Trophoblast cell (in vitro differentiated cells and primary cell): ENCODE data around the gene PPP2R2C.

Experiments
- DNase-seq, 2 donors: peaks; one replicate each; pipeline ENCODE4 v3.0.0-alpha.2; 2016
- H2AFZ ChIP-seq: 2 replicates; pipeline ENCODE4 v1.6.1; 2013; ENCODE audit warnings: low read length, moderate library complexity, mild to moderate bottlenecking; ENCODE audit not compliant: insufficient read depth, poor library complexity
- H2AK5ac ChIP-seq: 2 replicates; pipeline ENCODE4 v1.6.1; 2013; ENCODE audit warnings: mild to moderate bottlenecking, low read length
- H2BK120ac ChIP-seq: 2 replicates; pipeline ENCODE4 v1.6.1; 2013; ENCODE audit warnings: low read length, mild to moderate bottlenecking, moderate library complexity; ENCODE audit not compliant: insufficient read depth, poor library complexity
- H2BK12ac ChIP-seq: 2 replicates; pipeline ENCODE4 v1.6.1; 2013; ENCODE audit warnings: mild to moderate bottlenecking, low read length, moderate library complexity
- H2BK5ac ChIP-seq: 2 replicates; pipeline ENCODE4 v1.6.1; 2013; ENCODE audit warnings: low read length, low read depth, moderate library complexity, mild to moderate bottlenecking; ENCODE audit not compliant: poor library complexity
- H3K14ac ChIP-seq: 2 replicates; pipeline ENCODE4 v1.6.1; 2013; ENCODE audit warnings: mild to moderate bottlenecking, low read length
- H3K18ac ChIP-seq: 2 replicates; pipeline ENCODE4 v1.6.1; 2013; ENCODE audit warnings: mild to moderate bottlenecking, low read length
- H3K23ac ChIP-seq: 2 replicates; pipeline ENCODE4 v1.6.1; 2013; ENCODE audit warnings: low read length
- H3K27ac ChIP-seq: 2 replicates; pipeline ENCODE4 v1.5.1; 2013; ENCODE audit warnings: low read depth, mild to moderate bottlenecking, inconsistent platforms, low read length, moderate library complexity
- H3K27me3 ChIP-seq: 2 replicates; pipeline ENCODE4 v1.6.1; 2013; ENCODE audit warnings: inconsistent platforms, mild to moderate bottlenecking, low read length, moderate library complexity; ENCODE audit not compliant: insufficient read depth
- H3K36me3 ChIP-seq, 2 experiments: 1 replicate in 1 of 2; 2 replicates in 1 of 2; pipeline ENCODE4 v1.6.1; 2013; ENCODE audit warnings: low read length in 2 of 2, mild to moderate bottlenecking in 2 of 2, moderate library complexity in 1 of 2; ENCODE audit not compliant: insufficient read depth in 2 of 2, control insufficient read depth in 1 of 2
- H3K4ac ChIP-seq: 2 replicates; pipeline ENCODE4 v1.6.1; 2013; ENCODE audit warnings: low read depth, mild to moderate bottlenecking, low read length, moderate library complexity
- H3K4me1 ChIP-seq, 2 experiments: 1 replicate in 1 of 2; 2 replicates in 1 of 2; pipeline ENCODE4 v1.6.1; 2013; ENCODE audit warnings: low read length in 2 of 2, mild to moderate bottlenecking in 2 of 2, moderate library complexity in 1 of 2; ENCODE audit not compliant: insufficient read depth in 2 of 2, control insufficient read depth in 1 of 2
- H3K4me2 ChIP-seq: 2 replicates; pipeline ENCODE4 v1.6.1; 2013; ENCODE audit warnings: inconsistent platforms, mild to moderate bottlenecking, low read length, moderate library complexity
- H3K4me3 ChIP-seq: 2 replicates; pipeline ENCODE4 v1.5.1; 2013; ENCODE audit warnings: mild to moderate bottlenecking, low read depth, low read length, inconsistent platforms
- H3K79me1 ChIP-seq: one replicate; pipeline ENCODE4 v1.6.1; 2013; ENCODE audit warnings: low read length
- H3K79me2 ChIP-seq: 2 replicates; pipeline ENCODE4 v1.6.1; 2013; ENCODE audit warnings: low read length, mild to moderate bottlenecking; ENCODE audit not compliant: control insufficient read depth, insufficient read depth, poor library complexity
- H3K9ac ChIP-seq: 2 replicates; pipeline ENCODE4 v1.6.1; 2013; ENCODE audit warnings: mild to moderate bottlenecking, low read length
- H3K9me3 ChIP-seq: 2 replicates; pipeline ENCODE4 v1.6.1; 2013; ENCODE audit warnings: low read depth, mild to moderate bottlenecking, control low read depth, inconsistent platforms, low read length; ENCODE audit not compliant: insufficient read depth
- H4K12ac ChIP-seq: 2 replicates; pipeline ENCODE4 v1.6.1; 2013; ENCODE audit warnings: low read depth, mild to moderate bottlenecking, low read length, moderate library complexity
- H4K8ac ChIP-seq: 2 replicates; pipeline ENCODE4 v1.6.1; 2013; ENCODE audit warnings: low read depth, mild to moderate bottlenecking, low read length, moderate library complexity
- H4K91ac ChIP-seq: one replicate; pipeline ENCODE4 v1.6.1; 2013; ENCODE audit warnings: low read depth, mild to moderate bottlenecking, low read length, moderate library complexity
- WGBS: extraction: QIAGEN DNeasy Blood & Tissue Kit; methylation state at CpG from one replicate; pipeline ENCODE4 v1.1.7; 2013; ENCODE audit warnings: missing lambda C conversion rate; ENCODE audit not compliant: insufficient read length, insufficient coverage; ENCODE audit errors: extremely low coverage; 5-methylcytosine and 5-hydroxymethylcytosine counted together

The PPP2R2C gene

DNA sequence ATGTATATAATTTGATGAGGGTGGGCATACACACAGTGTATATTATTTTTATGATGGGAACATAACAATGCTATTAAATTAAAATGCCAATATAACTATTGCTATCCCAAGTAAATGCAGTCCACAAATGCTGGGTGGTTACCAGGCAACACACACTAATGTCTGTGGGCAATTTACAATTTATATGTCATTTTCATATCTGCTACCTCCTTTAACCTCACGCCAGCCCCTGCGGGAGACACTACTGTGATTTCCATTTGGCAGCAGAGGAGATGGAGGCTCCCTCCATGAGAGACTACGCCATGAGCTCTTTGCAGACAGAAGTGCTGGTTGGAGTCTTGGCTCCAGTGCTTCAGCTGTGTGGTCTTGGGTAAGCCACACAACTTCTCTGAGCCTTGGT is 87.9 kb downstream of the PPP2R2C start:
- no peak for DNase-seq
- no peak overlapping the region for H2BK12ac ChIP-seq
- no peak overlapping the region for H4K8ac ChIP-seq
- H4K91ac ChIP-seq: no peak overlapping the region
- H3K4me1 ChIP-seq: no peaks in the 10 kb centered on the region
- no peak overlapping the region for H3K14ac ChIP-seq
- H2AK5ac ChIP-seq: no peak overlapping the region
- H3K27ac ChIP-seq: no peak overlapping the region
- no peaks in the 10 kb centered on the region for H3K27me3 ChIP-seq
- no CpG with 5 or more reads among the region's 3 CpGs for WGBS
- no peak overlapping the region for H3K9ac ChIP-seq
- no peak overlapping the region for H3K18ac ChIP-seq
- H2BK120ac ChIP-seq: no peak overlapping the region
- no peak overlapping the region for H3K4me2 ChIP-seq
- no peaks in the 10 kb centered on the region for H3K79me1 ChIP-seq
- H3K4me3 ChIP-seq: no peak overlapping the region
- no peak overlapping the region for H2AFZ ChIP-seq
- H3K4ac ChIP-seq: no peak overlapping the region
- no peak overlapping the region for H2BK5ac ChIP-seq
- H3K23ac ChIP-seq: no peak overlapping the region
- H3K36me3 ChIP-seq: no peaks in the 10 kb centered on the region
- H4K12ac ChIP-seq: no peak overlapping the region
- no peaks in the 10 kb centered on the region for H3K79me2 ChIP-seq
- no peaks in the 10 kb centered on the region for H3K9me3 ChIP-seq

DNA sequence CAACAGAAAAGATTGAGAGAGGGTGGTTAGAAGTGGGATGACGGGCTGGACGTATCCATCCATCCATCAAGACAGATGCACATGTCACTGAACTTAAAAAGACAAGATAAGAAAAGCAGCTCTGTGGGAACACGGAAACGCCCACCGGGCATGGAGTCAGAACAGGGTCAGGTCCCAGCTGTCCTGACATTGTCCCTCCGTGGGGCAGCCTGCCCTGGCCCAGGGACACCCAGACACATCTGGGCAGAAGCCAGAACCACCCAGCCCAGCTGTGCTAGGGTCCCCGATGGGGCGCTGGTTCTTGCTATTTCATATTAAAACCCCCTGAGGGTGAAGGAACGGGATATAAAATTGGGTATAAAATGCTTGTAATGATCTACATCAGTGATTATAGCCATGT is 88.5 kb downstream of the PPP2R2C start:
- Histone ChIP-seq H3K9me3 (no peaks in the 10 kb centered on the region), H3K4me1 (no peaks in the 10 kb centered on the region), H3K18ac (no peak overlapping the region), H2BK12ac (no peak overlapping the region), H3K9ac (no peak overlapping the region), H4K8ac (no peak overlapping the region), H3K4ac (no peak overlapping the region), H3K4me3 (no peak overlapping the region), H3K79me2 (no peaks in the 10 kb centered on the region), H3K4me2 (no peak overlapping the region), H3K36me3 (no peaks in the 10 kb centered on the region), H3K23ac (no peak overlapping the region), H3K79me1 (no peaks in the 10 kb centered on the region), H2BK5ac (no peak overlapping the region), H3K27ac (no peak overlapping the region), H2AK5ac (no peak overlapping the region), H4K91ac (no peak overlapping the region), H2AFZ (no peak overlapping the region), H2BK120ac (no peak overlapping the region), H4K12ac (no peak overlapping the region), H3K14ac (no peak overlapping the region), H3K27me3 (no peaks in the 10 kb centered on the region)
- no peak for DNase-seq
- no CpG with 5 or more reads among the region's 9 CpGs for WGBS

DNA sequence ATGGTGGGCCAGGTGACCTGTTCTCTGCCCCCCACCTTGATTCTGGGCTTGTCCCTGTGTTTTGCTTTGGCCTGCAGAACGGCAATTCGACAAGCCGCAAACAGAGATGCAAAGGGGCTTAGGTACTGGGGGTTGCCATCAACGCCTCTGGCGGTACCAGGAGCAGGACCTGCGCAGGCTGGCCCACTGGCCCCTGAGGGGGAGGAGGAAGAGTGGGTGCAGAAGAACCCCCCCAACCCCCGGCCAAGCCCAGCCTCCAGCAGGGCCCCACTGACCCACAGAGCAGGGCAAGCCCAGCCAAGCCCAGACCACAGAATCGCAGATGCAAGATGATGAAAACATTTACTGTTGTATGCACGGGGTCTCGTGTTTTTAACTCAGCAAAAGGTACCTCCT is 89.4 kb downstream of the PPP2R2C start:
- no peak overlapping the region for H2BK120ac ChIP-seq
- no CpG with 5 or more reads among the region's 10 CpGs for WGBS
- H3K79me1 ChIP-seq: no peaks in the 10 kb centered on the region
- H3K27ac ChIP-seq: no peak overlapping the region
- no peak for DNase-seq
- H3K4me1 ChIP-seq: no peaks in the 10 kb centered on the region
- no peak overlapping the region for H2AFZ ChIP-seq
- H2BK12ac ChIP-seq: no peak overlapping the region
- H2AK5ac ChIP-seq: no peak overlapping the region
- no peak overlapping the region for H3K4me3 ChIP-seq
- no peaks in the 10 kb centered on the region for H3K9me3 ChIP-seq
- no peaks in the 10 kb centered on the region for H3K79me2 ChIP-seq
- no peak overlapping the region for H3K23ac ChIP-seq
- no peak overlapping the region for H3K4me2 ChIP-seq
- no peak overlapping the region for H4K91ac ChIP-seq
- no peak overlapping the region for H4K8ac ChIP-seq
- H3K18ac ChIP-seq: no peak overlapping the region
- no peaks in the 10 kb centered on the region for H3K36me3 ChIP-seq
- no peak overlapping the region for H4K12ac ChIP-seq
- no peak overlapping the region for H3K4ac ChIP-seq
- H3K9ac ChIP-seq: no peak overlapping the region
- H3K14ac ChIP-seq: no peak overlapping the region
- H2BK5ac ChIP-seq: no peak overlapping the region
- H3K27me3 ChIP-seq: no peaks in the 10 kb centered on the region

DNA sequence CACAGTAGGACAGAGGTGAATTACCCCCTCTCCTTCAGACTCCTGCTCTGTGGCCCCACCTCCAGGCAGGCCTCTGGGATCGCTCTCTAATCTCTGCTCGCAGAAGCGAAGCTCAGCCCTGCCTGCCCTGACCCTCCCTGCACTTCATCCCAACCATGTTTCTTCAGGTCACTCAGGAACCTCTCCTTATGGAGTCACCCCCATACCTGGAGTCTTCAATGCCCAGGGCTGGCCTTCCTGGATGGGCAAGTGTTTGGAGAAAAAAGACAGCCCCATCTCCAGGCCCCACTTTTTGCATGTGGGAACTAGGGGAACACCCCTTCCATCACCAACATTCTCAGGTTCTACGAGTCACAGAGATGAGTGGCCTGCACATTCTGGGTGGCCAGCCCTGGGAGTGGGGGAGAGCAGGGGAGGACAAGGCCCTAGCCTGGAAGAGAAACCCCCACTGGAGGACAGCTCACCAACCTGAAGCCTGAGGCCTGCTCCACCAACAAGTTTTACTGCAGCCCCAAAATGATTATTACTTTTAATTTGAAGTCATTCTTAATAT is 90.8 kb downstream of the PPP2R2C start:
- H3K14ac ChIP-seq: no peak overlapping the region
- no CpG with 5 or more reads among the region's 4 CpGs for WGBS
- H3K4me2 ChIP-seq: no peak overlapping the region

More for the DNA sequence above, 90.8 kb downstream of the PPP2R2C start:
- Histone ChIP-seq H3K18ac (no peak overlapping the region), H3K9ac (no peak overlapping the region), H2BK5ac (no peak overlapping the region), H2AK5ac (no peak overlapping the region), H4K91ac (no peak overlapping the region), H3K4me3 (no peak overlapping the region), H3K9me3 (no peaks in the 10 kb centered on the region), H3K23ac (no peak overlapping the region), H2BK12ac (no peak overlapping the region), H3K79me2 (no peaks in the 10 kb centered on the region), H4K12ac (no peak overlapping the region), H3K36me3 (no peaks in the 10 kb centered on the region), H3K4ac (no peak overlapping the region), H3K79me1 (no peaks in the 10 kb centered on the region), H3K4me1 (no peaks in the 10 kb centered on the region), H3K27me3 (no peaks in the 10 kb centered on the region), H4K8ac (no peak overlapping the region), H2AFZ (no peak overlapping the region), H3K27ac (no peak overlapping the region), H2BK120ac (no peak overlapping the region)
- DNase-seq: no peak
